OCI-LY7 (cell line): ENCODE results near the gene DMXL2. TPM values are rescaled to one million over a fixed set of nuclear protein-coding genes. Genes with fewer than 3 reads are reported as not detected.

Experiments used
- BruUV-seq: library from RNA; stranded (reverse); fragments of 400-500 nt; replicated peaks from 2 replicates; lab custom pipeline; 2021; lab: Mats Ljungman, UMichigan
- CTCF ChIA-PET: fragments of 300-600 bp; sonication (Branson Sonifier 250); formaldehyde crosslinking; loops from one replicate; lab custom pipeline; 2022; ENCODE audit warnings: antibody characterized with exemption; ENCODE audit not compliant: unreplicated experiment; lab: Charles Lee
- POLR2A ChIA-PET: fragments of 300-600 bp; sonication (Branson Sonifier 250); formaldehyde crosslinking; loops from one replicate; lab custom pipeline; 2022; ENCODE audit warnings: antibody characterized with exemption; lab: Charles Lee
- DNase-seq: peaks from one replicate; pipeline ENCODE4 v3.0.0-alpha.2; 2015; ENCODE audit warnings: low spot score
- H2AFZ ChIP-seq: fragments of 200-600 bp; sonication (generic), shearing (Covaris generic); 2 replicates; pipeline ENCODE4 v1.6.1; 2014; ENCODE audit warnings: mild to moderate bottlenecking, antibody characterized with exemption, low read length, moderate library complexity
- H3K27ac ChIP-seq: fragments of 200-600 bp; sonication (generic); 2 replicates; pipeline ENCODE4 v1.5.1; 2014; ENCODE audit warnings: mixed run types, low read depth, mild to moderate bottlenecking, moderate library complexity, low read length, inconsistent platforms; ENCODE audit not compliant: poor library complexity, severe bottlenecking
- H3K36me3 ChIP-seq: fragments of 200-600 bp; sonication (generic); 2 replicates; pipeline ENCODE4 v1.6.1; 2014; ENCODE audit warnings: mild to moderate bottlenecking, antibody characterized with exemption, low read length, moderate library complexity, mixed read lengths; ENCODE audit not compliant: insufficient read depth
- H3K4me1 ChIP-seq: fragments of 200-600 bp; sonication (generic); 2 replicates; pipeline ENCODE4 v1.5.1; 2014; ENCODE audit warnings: mild to moderate bottlenecking, low read length; ENCODE audit not compliant: insufficient read depth, poor library complexity, severe bottlenecking
- H3K4me2 ChIP-seq: fragments of 200-600 bp; sonication (generic); 2 replicates; pipeline ENCODE4 v1.6.1; 2014; ENCODE audit warnings: mild to moderate bottlenecking, low read length
- H3K4me3 ChIP-seq: fragments of 200-600 bp; sonication (generic); 2 replicates; pipeline ENCODE4 v1.5.1; 2014; ENCODE audit warnings: mild to moderate bottlenecking, low read depth, low read length; ENCODE audit not compliant: poor library complexity, severe bottlenecking
- H3K79me2 ChIP-seq: fragments of 200-600 bp; sonication (generic); 2 replicates; pipeline ENCODE4 v1.6.1; 2016; ENCODE audit warnings: low read depth, mild to moderate bottlenecking, low read length, moderate library complexity, mixed read lengths; ENCODE audit not compliant: insufficient read depth
- H3K9me2 ChIP-seq: fragments of 200-600 bp; sonication (generic); 2 replicates; pipeline ENCODE4 v1.6.1; 2016; ENCODE audit warnings: mild to moderate bottlenecking, low read length, mixed read lengths; ENCODE audit not compliant: insufficient read depth
- H3K9me3 ChIP-seq: fragments of 200-600 bp; sonication (generic); 2 replicates; pipeline ENCODE4 v1.6.1; 2014; ENCODE audit warnings: mild to moderate bottlenecking, mixed run types, low read length, mixed read lengths
- H4K20me1 ChIP-seq: fragments of 200-600 bp; sonication (generic); 2 replicates; pipeline ENCODE4 v1.6.1; 2014; ENCODE audit warnings: mild to moderate bottlenecking, antibody characterized with exemption, low read length, moderate library complexity, mixed read lengths; ENCODE audit not compliant: insufficient read depth
- CTCF ChIP-seq: fragments of 200-600 bp; sonication (generic); conservative IDR thresholded peaks from 2 replicates; pipeline ENCODE4 v1.5.1; 2014; ENCODE audit warnings: mild to moderate bottlenecking, antibody characterized with exemption, low read length, moderate library complexity, mixed read lengths
- EZH2phosphoT487 ChIP-seq: fragments of 200-600 bp; sonication (generic); IDR thresholded peaks from 2 replicates; pipeline ENCODE4 v1.6.1; 2018; ENCODE audit warnings: low read depth, borderline replicate concordance, mild to moderate bottlenecking, mixed run types, antibody characterized with exemption, low read length, moderate library complexity, mixed read lengths
- intact Hi-C: fragments of 100-400 bp; cut with micrococcal nuclease; formaldehyde crosslinking; loops from one replicate; pipeline ENCODE4 v1.10.0; 2022; ENCODE audit not compliant: unreplicated experiment
- total RNA-seq, 2 experiments: library from RNA; depleted of rRNA in 1 of 2; stranded (reverse); fragments of >200 nt in 1 of 2; shearing (Covaris generic) in 1 of 2; gene quantifications; 2 replicates each; pipeline ENCODE4 v1.2.3, GENCODE V29; 2014 to 2022

DMXL2 gene
- total RNA-seq, 2 experiments from 2014 or later: 0.32 to 0.47 TPM

GRCh38 chr15:51589881-51590568 lies 32.5 kb downstream of the DMXL2 start:
- no peaks in the 10 kb centered on the region for H3K79me2 ChIP-seq
- no peak for DNase-seq

GRCh38 chr15:51588966-51589365 lies 33.6 kb downstream of the DMXL2 start:
- H3K79me2 ChIP-seq: no peaks in the 10 kb centered on the region
- no peak for DNase-seq
- no peak overlapping the region for H3K27ac ChIP-seq
- H3K4me3 ChIP-seq: no peak overlapping the region
- no peaks in the 10 kb centered on the region for H4K20me1 ChIP-seq
- no peaks in the 10 kb centered on the region for H3K4me1 ChIP-seq
- H3K9me3 ChIP-seq: no peaks in the 10 kb centered on the region
- no peaks in the 10 kb centered on the region for H3K36me3 ChIP-seq
- no peak overlapping the region for H2AFZ ChIP-seq
- intact Hi-C loops: no loop called here
- TF ChIP-seq CTCF: no peak
- TF ChIP-seq EZH2phosphoT487: no peak
- H3K4me2 ChIP-seq: no peak overlapping the region
- POLR2A ChIA-PET: no interaction called here
- BruUV-seq: no TSS peak
- H3K9me2 ChIP-seq: no peaks in the 10 kb centered on the region
- CTCF ChIA-PET: no interaction called here

More at GRCh38 chr15:51589881-51590568, 32.5 kb downstream of the DMXL2 start:
- ChIA-PET CTCF (no interaction called here), POLR2A (no interaction called here)
- TF ChIP-seq EZH2phosphoT487: no peak
- no peak for TF ChIP-seq CTCF
- Histone ChIP-seq H3K9me3 (no peaks in the 10 kb centered on the region), H3K4me3 (no peak overlapping the region), H3K4me2 (no peak overlapping the region), H3K27ac (no peak overlapping the region), H3K36me3 (no peaks in the 10 kb centered on the region), H3K9me2 (no peaks in the 10 kb centered on the region), H4K20me1 (no peaks in the 10 kb centered on the region), H3K4me1 (no peaks in the 10 kb centered on the region), H2AFZ (no peak overlapping the region)
- intact Hi-C loops: no loop called here
- no TSS peak for BruUV-seq

- Histone ChIP-seq H3K4me2 (no peak overlapping the region), H3K27ac (no peak overlapping the region), H3K4me3 (no peak overlapping the region), H3K4me1 (no peaks in the 10 kb centered on the region), H3K9me3 (no peaks in the 10 kb centered on the region), H2AFZ (no peak overlapping the region), H3K9me2 (no peaks in the 10 kb centered on the region), H4K20me1 (no peaks in the 10 kb centered on the region), H3K79me2 (no peaks in the 10 kb centered on the region), H3K36me3 (no peaks in the 10 kb centered on the region)
- ChIA-PET CTCF (no interaction called here), POLR2A (interaction anchor here (1.0 kb wide), 1 partner anchor 742 kb away, joined by 3 read pairs; no protein-coding TSS in a partner anchor)
- no TSS peak for BruUV-seq
- intact Hi-C loops: no loop called here
- no peak for TF ChIP-seq EZH2phosphoT487
- TF ChIP-seq CTCF: no peak
- DNase-seq: no peak
These were observed 36.6 kb downstream of the DMXL2 start for GRCh38 chr15:51585986-51586385.
